Parathyroid adenoma (tissue), 2 donors: Measurements from ENCODE around the gene PRICKLE1.
"Not testable (repeated sequence)": the region's sequence is repeated elsewhere in the genome, so short reads cannot be mapped to it uniquely, and the experiment has no call there.

ENCODE experiments used
- H2AFZ ChIP-seq: fragments of 300-600 bp; sonication (generic); one replicate; pipeline ENCODE4 v1.7.0; 2017; ENCODE audit warnings: antibody characterized with exemption, mild to moderate bottlenecking
- H3K27ac ChIP-seq: fragments of 300-600 bp; sonication (generic); one replicate; pipeline ENCODE4 v1.7.0; 2017
- H3K27me3 ChIP-seq: fragments of 300-600 bp; sonication (generic); one replicate; pipeline ENCODE4 v1.7.0; 2017; ENCODE audit warnings: low read length; ENCODE audit not compliant: control insufficient read depth, insufficient read depth
- H3K36me3 ChIP-seq: fragments of 300-600 bp; sonication (generic); one replicate; pipeline ENCODE4 v1.7.0; 2017; ENCODE audit warnings: low read length; ENCODE audit not compliant: control insufficient read depth, insufficient read depth
- H3K4me1 ChIP-seq: fragments of 300-600 bp; sonication (generic); one replicate; pipeline ENCODE4 v1.7.0; 2017; ENCODE audit warnings: control low read depth
- H3K4me2 ChIP-seq: fragments of 300-600 bp; sonication (generic); one replicate; pipeline ENCODE4 v1.7.0; 2017; ENCODE audit warnings: low read length
- H3K4me3 ChIP-seq: fragments of 300-600 bp; sonication (generic); one replicate; pipeline ENCODE4 v1.7.0; 2017; ENCODE audit warnings: low read depth, low read length
- H3K79me2 ChIP-seq: fragments of 300-600 bp; sonication (generic); one replicate; pipeline ENCODE4 v1.7.0; 2017; ENCODE audit warnings: control low read depth
- H3K9ac ChIP-seq: fragments of 300-600 bp; sonication (generic); one replicate; pipeline ENCODE4 v1.7.0; 2017; ENCODE audit warnings: mild to moderate bottlenecking
- H3K9me3 ChIP-seq: fragments of 300-600 bp; sonication (generic); one replicate; pipeline ENCODE4 v1.7.0; 2017; ENCODE audit warnings: low read length; ENCODE audit not compliant: control insufficient read depth
- CTCF ChIP-seq: fragments of 300-600 bp; sonication (generic); IDR thresholded peaks from one replicate; pipeline ENCODE4 v1.7.0; 2017; ENCODE audit warnings: antibody characterized with exemption, mild to moderate bottlenecking
- donor health status: primary hyperparathyroidism.

Gene PRICKLE1

GRCh38 chr12:42550800-42551199 lies 38.7 kb downstream of the PRICKLE1 start:
- no peaks in the 10 kb centered on the region for H3K9me3 ChIP-seq
- no peak overlapping the region for H3K4me2 ChIP-seq
- no peaks in the 10 kb centered on the region for H3K36me3 ChIP-seq
- no peak overlapping the region for H3K4me3 ChIP-seq
- no peak for TF ChIP-seq CTCF
- H3K9ac ChIP-seq, result no peak overlapping the region
- no peaks in the 10 kb centered on the region for H3K27me3 ChIP-seq
- no peak overlapping the region for H2AFZ ChIP-seq
- H3K27ac ChIP-seq, result no peak overlapping the region
- H3K4me1 ChIP-seq, result no peaks in the 10 kb centered on the region
- H3K79me2 ChIP-seq, result no peaks in the 10 kb centered on the region

GRCh38 chr12:42546709-42547108 lies 42.8 kb downstream of the PRICKLE1 start:
- no peak overlapping the region for H3K4me2 ChIP-seq
- no peak overlapping the region for H3K27ac ChIP-seq
- TF ChIP-seq CTCF, result no peak
- no peaks in the 10 kb centered on the region for H3K79me2 ChIP-seq
- no peaks in the 10 kb centered on the region for H3K4me1 ChIP-seq
- H3K27me3 ChIP-seq, result no peaks in the 10 kb centered on the region
- H3K4me3 ChIP-seq, result no peak overlapping the region
- H3K36me3 ChIP-seq, result no peaks in the 10 kb centered on the region
- H3K9ac ChIP-seq, result no peak overlapping the region
- no peaks in the 10 kb centered on the region for H3K9me3 ChIP-seq
- H2AFZ ChIP-seq, result no peak overlapping the region

GRCh38 chr12:42541965-42542364 lies 47.6 kb downstream of the PRICKLE1 start:
- Histone ChIP-seq H3K79me2 (no peaks in the 10 kb centered on the region), H3K27me3 (no peaks in the 10 kb centered on the region), H3K4me2 (no peak overlapping the region), H2AFZ (no peak overlapping the region), H3K27ac (no peak overlapping the region), H3K4me3 (no peak overlapping the region), H3K36me3 (no peaks in the 10 kb centered on the region), H3K9me3 (no peaks in the 10 kb centered on the region), H3K9ac (no peak overlapping the region), H3K4me1 (no peaks in the 10 kb centered on the region)
- no peak for TF ChIP-seq CTCF

GRCh38 chr12:42541308-42541707 lies 48.2 kb downstream of the PRICKLE1 start:
- H3K4me2 ChIP-seq, H3K27ac ChIP-seq, H3K4me1 ChIP-seq, H3K9ac ChIP-seq, H3K27me3 ChIP-seq, H3K36me3 ChIP-seq, H2AFZ ChIP-seq, H3K9me3 ChIP-seq, H3K4me3 ChIP-seq, H3K79me2 ChIP-seq: not testable (repeated sequence)

GRCh38 chr12:42539696-42540095 lies 49.9 kb downstream of the PRICKLE1 start:
- Histone ChIP-seq H3K79me2 (no peaks in the 10 kb centered on the region), H3K4me3 (no peak overlapping the region), H2AFZ (no peak overlapping the region), H3K27ac (no peak overlapping the region), H3K27me3 (no peaks in the 10 kb centered on the region), H3K4me2 (no peak overlapping the region), H3K4me1 (no peaks in the 10 kb centered on the region), H3K9me3 (no peaks in the 10 kb centered on the region), H3K9ac (no peak overlapping the region), H3K36me3 (no peaks in the 10 kb centered on the region)
- no peak for TF ChIP-seq CTCF
